ENCODE data around the gene APOD. TPM values are rescaled to one million over a fixed set of nuclear protein-coding genes. Genes with fewer than 3 reads are reported as not detected.

The APOD gene
- total RNA-seq (2022; extraction: Qiagen RNA extraction; ENCODE audit: low read depth): 0.48 to 0.95 TPM (median 0.55 TPM) in 5 replicates

GRCh38 chr3:195583831-195584542 lies at the start of gene APOD:
Gene APOD, minus strand, starts transcription at chr3:195583940. Its CDS starts 4,479 bp downstream, at chr3:195579461.

GRCh38 chr3:195542698-195543499 lies 40.8 kb downstream of the APOD start, which contains the start of gene PPP1R2:
Gene PPP1R2, minus strand, starts transcription at chr3:195543325. Its CDS starts 300 bp downstream, at chr3:195543025.

Other genes starting within 250 kb of the APOD start
- gene ACAP2, start 140.9 kb downstream of the APOD start, total RNA-seq (2022; extraction: Qiagen RNA extraction; ENCODE audit: low read depth): 6.5 to 11.3 TPM (median 9.4 TPM) in 5 replicates
- 15.8 to 19.8 TPM (median 17.1 TPM) in 5 replicates for gene PPP1R2, start 40.6 kb downstream of the APOD start, total RNA-seq (2022; extraction: Qiagen RNA extraction; ENCODE audit: low read depth)
- gene MUC20, start 137.0 kb upstream of the APOD start, total RNA-seq (2022; extraction: Qiagen RNA extraction; ENCODE audit: low read depth): 0.36 to 1.1 TPM (median 0.57 TPM) in 5 replicates
- 0.05 to 0.06 TPM in 2 of 5 replicates, not detected in the others for gene MUC4, start 228.0 kb upstream of the APOD start, total RNA-seq (2022; extraction: Qiagen RNA extraction; ENCODE audit: low read depth)